HepG2 (cell line): ENCODE results near the gene WHAMM. TPM values are rescaled to one million over a fixed set of nuclear protein-coding genes. Genes with fewer than 3 reads are reported as not detected.

Source experiments
- ATAC-seq: fragments of 200-7000 bp; cut with Tn5 transposase; 3 replicates; pipeline ENCODE4 v1.9.1; 2020; ENCODE audit warnings: mild to moderate bottlenecking, moderate library complexity
- BruUV-seq: library from RNA; stranded (reverse); fragments of 400-500 nt; replicated peaks from 2 replicates; lab custom pipeline; 2021; lab: Mats Ljungman, UMichigan
- CTCF ChIA-PET: fragments of 300-600 bp; formaldehyde crosslinking; extraction: SDS; loops from one replicate; lab custom pipeline; 2021; ENCODE audit warnings: low total read pairs, inconsistent platforms, low intra/inter-chr PET ratio; lab: Yijun Ruan, JAX
- POLR2A ChIA-PET: fragments of 350-600 bp; sonication (Branson Sonifier 250); formaldehyde crosslinking; loops from one replicate; lab custom pipeline; 2020; ENCODE audit warnings: antibody characterized with exemption, inconsistent platforms; lab: Yijun Ruan, JAX
- DNase-seq: peaks from one replicate; pipeline ENCODE4 v3.0.0-alpha.2; 2015; ENCODE audit warnings: low spot score
- FAIRE-seq: peaks from 3 replicates; lab custom pipeline; 2011; peaks lifted over from hg19 to GRCh38; lab: Jason Lieb, UNC
- H2AFZ ChIP-seq: one replicate; pipeline ENCODE4 v1.6.1; 2011; ENCODE audit warnings: low read length, inconsistent platforms
- H3K27ac ChIP-seq: fragments of 300-600 bp; 3 replicates; pipeline ENCODE4 v1.8.0; 2011; ENCODE audit warnings: mixed run types, mild to moderate bottlenecking, mixed read lengths, low read length, inconsistent platforms; ENCODE audit not compliant: insufficient read depth; ENCODE audit errors: extremely low read length
- H3K27me3 ChIP-seq, 2 experiments: fragments of 200-600 bp in 1 of 2; 2 replicates in 1 of 2; 3 replicates in 1 of 2; pipeline versions ENCODE4 v1.6.0 to v1.8.0; 2011; ENCODE audit warnings: low read length in 2 of 2, mild to moderate bottlenecking in 2 of 2, moderate library complexity in 2 of 2, inconsistent platforms in 1 of 2; ENCODE audit not compliant: insufficient read depth in 2 of 2, control insufficient read depth in 1 of 2
- H3K36me3 ChIP-seq, 2 experiments: fragments of 200-600 bp in 1 of 2; replicated peaks in 1 of 2; 2 replicates in 1 of 2; 3 replicates in 1 of 2; pipeline versions ENCODE4 v1.5.1 to v1.8.0; 2011; ENCODE audit warnings: low read length in 2 of 2, inconsistent platforms in 1 of 2; ENCODE audit not compliant: insufficient read depth in 2 of 2, control insufficient read depth in 1 of 2
- H3K4me1 ChIP-seq: 2 replicates; pipeline ENCODE4 v1.5.1; 2012; ENCODE audit warnings: low read length, inconsistent platforms; ENCODE audit not compliant: insufficient read depth
- H3K4me2 ChIP-seq: 2 replicates; pipeline ENCODE4 v1.6.0; 2011; ENCODE audit warnings: low read depth, low read length, inconsistent platforms
- H3K4me3 ChIP-seq, 3 experiments: fragments of 200-600 bp in 1 of 3; sonication (generic), shearing (Covaris generic) in 1 of 3; replicated peaks in 1 of 3; 2 replicates each; pipeline ENCODE4 v1.5.1; 2011 to 2016; ENCODE audit warnings: low read length in 3 of 3, inconsistent platforms in 2 of 3, low read depth in 2 of 3, mild to moderate bottlenecking in 2 of 3, control low read depth in 1 of 3, mixed read lengths in 1 of 3; ENCODE audit not compliant: insufficient read depth in 1 of 3
- H3K79me2 ChIP-seq: one replicate; pipeline ENCODE4 v1.6.1; 2011; ENCODE audit warnings: low read length, inconsistent platforms; ENCODE audit not compliant: insufficient read depth
- H3K9ac ChIP-seq: 2 replicates; pipeline ENCODE4 v1.6.0; 2011; ENCODE audit warnings: mild to moderate bottlenecking, low read depth, low read length, inconsistent platforms; ENCODE audit not compliant: insufficient read depth
- H3K9me3 ChIP-seq: 2 replicates; pipeline ENCODE4 v1.5.1; 2012; ENCODE audit warnings: mild to moderate bottlenecking, low read length
- H4K20me1 ChIP-seq: 2 replicates; pipeline ENCODE4 v1.6.0; 2011; ENCODE audit warnings: inconsistent platforms, mild to moderate bottlenecking, low read length, moderate library complexity; ENCODE audit not compliant: insufficient read depth
- ESRRA ChIP-seq: sonication (generic); formaldehyde crosslinking; IDR thresholded peaks from 2 replicates; pipeline ENCODE4 v1.5.1; 2020; ENCODE audit warnings: mild to moderate bottlenecking, low read depth, missing genetic modification reagents
- FOXA3 ChIP-seq: IDR thresholded peaks from 2 replicates; pipeline ENCODE4 v1.6.1; 2016; ENCODE audit warnings: missing genetic modification reagents, missing compliant biosample characterization
- PRDM10 ChIP-seq: sonication (generic); formaldehyde crosslinking; IDR thresholded peaks from 2 replicates; pipeline ENCODE4 v1.4.0; 2020; ENCODE audit warnings: low read depth, missing genetic modification reagents
- SMC3 ChIP-seq: IDR thresholded peaks from 2 replicates; pipeline ENCODE4 v1.6.1; 2011; ENCODE audit warnings: low read length, improper control_type of control experiment
- SMYD3 ChIP-seq: sonication (generic); formaldehyde crosslinking; IDR thresholded peaks from 2 replicates; pipeline ENCODE4 v1.8.1; 2023; ENCODE audit warnings: mild to moderate bottlenecking, missing genetic modification reagents
- SRSF4 ChIP-seq: fragments of 200-400 bp; formaldehyde crosslinking; IDR thresholded peaks from one replicate; pipeline ENCODE4 v1.6.1; 2018; ENCODE audit warnings: mild to moderate bottlenecking, low read depth, low read length, moderate library complexity; ENCODE audit not compliant: poor library complexity, severe bottlenecking
- ZNF687 ChIP-seq: sonication (generic); formaldehyde crosslinking; IDR thresholded peaks from 2 replicates; pipeline ENCODE4 v1.5.1; 2020; ENCODE audit warnings: mild to moderate bottlenecking, missing genetic modification reagents, moderate library complexity
- ZNF841 ChIP-seq: sonication (generic); formaldehyde crosslinking; IDR thresholded peaks from 2 replicates; pipeline ENCODE4 v1.8.1; 2023; ENCODE audit warnings: missing genetic modification reagents, borderline replicate concordance
- WGBS: methylation state at CpG from one replicate; pipeline ENCODE4 v1.1.6; 2017; ENCODE audit warnings: low lambda C conversion rate; 5-methylcytosine and 5-hydroxymethylcytosine counted together
- in situ Hi-C: cut with HindIII; loops from 2 replicates; pipeline ENCODE4 v1.10.0; 2017; ENCODE audit warnings: low pct_unique_long_range_greater_than_20kb; ENCODE audit not compliant: extremely low pct_ligation_motif_present
- intact Hi-C: fragments of 100-400 bp; cut with micrococcal nuclease; formaldehyde crosslinking; loops from one replicate; pipeline ENCODE4 v1.10.0; 2022; ENCODE audit not compliant: unreplicated experiment
- polyA plus RNA-seq, 8 experiments: library from polyadenylated mRNA; depleted of rRNA in 3 of 8; stranded (reverse) in 7 of 8; unstranded in 1 of 8; fragments of >200 nt; fragmentation: Illumina TruSeq in 4 of 8; extraction: Trizol in 4 of 8; gene quantifications; 2 replicates each; pipeline versions ENCODE4 v1.2.1 to v1.2.3, GENCODE V29; 2011 to 2016; ENCODE audit warnings: low read depth in 4 of 8, missing spikeins in 1 of 8, mixed read lengths in 1 of 8; ENCODE audit not compliant: insufficient read depth in 1 of 8
- total RNA-seq, 5 experiments: library from RNA; depleted of rRNA; stranded (reverse); fragments of >200 nt; fragmentation: Illumina TruSeq; extraction: Trizol; gene quantifications; 2 replicates each; pipeline ENCODE4 v1.2.3, GENCODE V29; 2016; ENCODE audit warnings: low read depth in 1 of 5

Gene WHAMM
- total and polyA plus RNA-seq, 2 of the 13 experiments (the other 11 are each of a cell fraction or from before 2014, with no cell fraction given) = 2.9 to 3.0 TPM

- Histone ChIP-seq H4K20me1 (no peaks in the 10 kb centered on the region), H3K27me3 (peaks cover 0 to 3% of the 10 kb centered on the region in 2 experiments; a peak in 1 of 5 replicates), H3K4me3 (no peak overlapping the region), H3K27ac (no peak overlapping the region), H3K79me2 (no peaks in the 10 kb centered on the region), H3K9ac (no peak overlapping the region), H3K36me3 (no peaks in the 10 kb centered on the region), H3K4me1 (peaks cover 16% of the 10 kb centered on the region), H2AFZ (no peak overlapping the region), H3K4me2 (no peak overlapping the region), H3K9me3 (no peaks in the 10 kb centered on the region)
- in situ Hi-C loops = no loop called here
- intact Hi-C loops = no loop called here
- FAIRE-seq (no peak), DNase-seq (no peak), ATAC-seq (no peak)
- POLR2A ChIA-PET = no interaction called here
- CTCF ChIA-PET = no interaction called here
- no CpG with 5 or more reads among the region's 1 CpG for WGBS
- no TSS peak for BruUV-seq
- TF ChIP-seq FOXA3 (CRISPR knock-in tag) = no peak
- TF ChIP-seq ZNF687 (CRISPR knock-in tag) = no peak
- no peak for TF ChIP-seq PRDM10 (CRISPR knock-in tag)
- TF ChIP-seq SMYD3 = no peak
- no peak for TF ChIP-seq SMC3
- no peak for TF ChIP-seq SRSF4
- TF ChIP-seq ZNF841 (CRISPR knock-in tag) = no peak
- no peak for TF ChIP-seq ESRRA (CRISPR knock-in tag)
Observed at GRCh38 chr15:82802497-82802896, 6.9 kb upstream of the WHAMM start.
